Vagina (tissue), 2 donors: ENCODE results near the gene MEIS3. TPM values are rescaled to one million over a fixed set of nuclear protein-coding genes. Genes with fewer than 3 reads are reported as not detected.

Experiments
- DNase-seq, 2 donors: peaks; one replicate each; pipeline ENCODE4 v3.0.0-alpha.2; 2017; ENCODE audit errors: extremely low spot score in 2 of 2
- H3K27ac ChIP-seq: fragments of 200-600 bp; sonication (generic); one replicate; pipeline ENCODE4 v1.5.1; 2019
- H3K27me3 ChIP-seq: fragments of 200-600 bp; sonication (generic); one replicate; pipeline ENCODE4 v1.5.1; 2019
- H3K36me3 ChIP-seq, 2 donors: fragments of 200-600 bp; sonication (generic); one replicate each; pipeline ENCODE4 v1.5.1; 2017 to 2019
- H3K4me1 ChIP-seq: fragments of 200-600 bp; sonication (generic); one replicate; pipeline ENCODE4 v1.5.1; 2019
- H3K4me3 ChIP-seq, 2 donors: fragments of 200-600 bp; sonication (generic); 1 replicate in 1 of 2; 2 replicates in 1 of 2; pipeline ENCODE4 v1.5.1; 2016 to 2019
- H3K9me3 ChIP-seq: fragments of 200-600 bp; sonication (generic); one replicate; pipeline ENCODE4 v1.5.1; 2019
- POLR2A ChIP-seq, 2 donors: fragments of 450-650 bp; IDR thresholded peaks; one replicate each; pipeline ENCODE4 v1.6.1; 2017; ENCODE audit warnings: antibody characterized with exemption in 2 of 2, mild to moderate bottlenecking in 2 of 2, moderate library complexity in 2 of 2
- POLR2AphosphoS5 ChIP-seq, 2 donors: sonication (generic); formaldehyde crosslinking; IDR thresholded peaks; one replicate each; pipeline ENCODE4 v1.9.0; 2017; ENCODE audit warnings: antibody characterized with exemption in 2 of 2, mild to moderate bottlenecking in 2 of 2, low read depth in 1 of 2; ENCODE audit not compliant: insufficient read depth in 1 of 2
- intact Hi-C: fragments of 100-400 bp; cut with DNase I; formaldehyde crosslinking; loops from one replicate; pipeline ENCODE4 v1.15.1; 2023
- total RNA-seq: library from RNA; depleted of rRNA; stranded (reverse); fragments of >200 nt; gene quantifications from one replicate; pipeline ENCODE4 v1.2.3, GENCODE V29; 2016
- TF ChIP-seq, protein P1 (sequence below), 3 experiments: fragments of 450-650 bp in 2 of 3; fragments of 200-600 bp in 1 of 3; sonication (generic) in 1 of 3; IDR thresholded peaks; one replicate each; pipeline ENCODE4 v1.5.1; 2017 to 2019; ENCODE audit warnings: antibody characterized with exemption in 3 of 3, mild to moderate bottlenecking in 2 of 3, moderate library complexity in 2 of 3

Gene MEIS3
- total RNA-seq, 1 donor from 2014 or later = 20.6 TPM

DNA sequence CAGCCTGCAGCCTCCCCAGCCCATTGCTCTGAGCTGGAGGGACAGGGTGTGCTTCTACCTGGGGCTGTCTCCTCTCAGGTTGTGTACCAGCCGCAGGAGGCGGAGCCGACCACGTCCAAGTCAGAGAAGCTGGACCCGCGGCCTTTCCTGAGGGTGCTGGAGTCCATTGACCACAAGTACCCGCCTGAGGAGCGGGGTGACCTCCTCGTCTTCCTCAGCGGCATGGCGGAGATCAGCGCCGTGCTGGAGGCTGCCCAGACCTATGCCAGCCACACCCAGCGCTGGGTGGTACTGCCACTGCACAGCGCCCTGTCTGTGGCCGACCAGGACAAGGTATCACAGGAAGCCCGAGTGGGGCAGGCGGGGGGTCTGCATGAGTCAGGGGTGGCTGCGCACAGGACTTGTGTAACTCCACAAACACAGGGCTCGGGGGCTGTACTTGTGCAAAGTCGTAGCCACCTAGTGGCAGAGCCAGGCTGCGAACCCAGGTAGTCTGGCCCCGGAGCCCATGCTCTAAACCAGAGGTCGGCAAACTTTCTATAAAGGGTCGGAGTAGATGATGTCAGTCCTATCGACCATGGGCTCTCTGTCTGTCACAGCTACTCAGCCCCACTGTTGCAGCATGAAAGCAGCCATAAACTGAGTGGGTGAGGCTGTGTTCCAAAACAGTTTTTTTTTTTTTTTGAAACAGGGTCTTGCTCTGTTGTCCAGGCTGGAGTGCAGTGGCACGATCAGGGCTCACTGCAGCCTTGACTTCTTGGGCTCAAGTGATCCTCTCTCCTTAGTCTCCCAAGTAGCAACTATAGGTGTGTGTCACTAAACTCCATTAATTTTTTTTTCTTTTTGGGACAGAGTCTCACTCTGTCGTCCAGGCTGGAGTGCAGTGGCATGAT is 61.3 kb downstream of the MEIS3 start:
- intact Hi-C loops = no loop called here
- DNase-seq = no peak
- Histone ChIP-seq H3K4me1 (no peaks in the 10 kb centered on the region), H3K9me3 (no peaks in the 10 kb centered on the region), H3K27ac (no peak overlapping the region), H3K36me3 (peaks cover 0 to 93% of the 10 kb centered on the region in 2 donors), H3K4me3 (no peak overlapping the region), H3K27me3 (no peaks in the 10 kb centered on the region)
- TF ChIP-seq POLR2AphosphoS5 (IDR thresholded peaks at IDR 0.05; ENCODE audit: insufficient read depth in 1 of 2, low read depth in 1 of 2) (no peak), POLR2A (IDR thresholded peaks at IDR 0.05) (no peak)
- TF ChIP-seq, protein P1, sequence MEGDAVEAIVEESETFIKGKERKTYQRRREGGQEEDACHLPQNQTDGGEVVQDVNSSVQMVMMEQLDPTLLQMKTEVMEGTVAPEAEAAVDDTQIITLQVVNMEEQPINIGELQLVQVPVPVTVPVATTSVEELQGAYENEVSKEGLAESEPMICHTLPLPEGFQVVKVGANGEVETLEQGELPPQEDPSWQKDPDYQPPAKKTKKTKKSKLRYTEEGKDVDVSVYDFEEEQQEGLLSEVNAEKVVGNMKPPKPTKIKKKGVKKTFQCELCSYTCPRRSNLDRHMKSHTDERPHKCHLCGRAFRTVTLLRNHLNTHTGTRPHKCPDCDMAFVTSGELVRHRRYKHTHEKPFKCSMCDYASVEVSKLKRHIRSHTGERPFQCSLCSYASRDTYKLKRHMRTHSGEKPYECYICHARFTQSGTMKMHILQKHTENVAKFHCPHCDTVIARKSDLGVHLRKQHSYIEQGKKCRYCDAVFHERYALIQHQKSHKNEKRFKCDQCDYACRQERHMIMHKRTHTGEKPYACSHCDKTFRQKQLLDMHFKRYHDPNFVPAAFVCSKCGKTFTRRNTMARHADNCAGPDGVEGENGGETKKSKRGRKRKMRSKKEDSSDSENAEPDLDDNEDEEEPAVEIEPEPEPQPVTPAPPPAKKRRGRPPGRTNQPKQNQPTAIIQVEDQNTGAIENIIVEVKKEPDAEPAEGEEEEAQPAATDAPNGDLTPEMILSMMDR (IDR thresholded peaks at IDR 0.05) = no peak

DNA sequence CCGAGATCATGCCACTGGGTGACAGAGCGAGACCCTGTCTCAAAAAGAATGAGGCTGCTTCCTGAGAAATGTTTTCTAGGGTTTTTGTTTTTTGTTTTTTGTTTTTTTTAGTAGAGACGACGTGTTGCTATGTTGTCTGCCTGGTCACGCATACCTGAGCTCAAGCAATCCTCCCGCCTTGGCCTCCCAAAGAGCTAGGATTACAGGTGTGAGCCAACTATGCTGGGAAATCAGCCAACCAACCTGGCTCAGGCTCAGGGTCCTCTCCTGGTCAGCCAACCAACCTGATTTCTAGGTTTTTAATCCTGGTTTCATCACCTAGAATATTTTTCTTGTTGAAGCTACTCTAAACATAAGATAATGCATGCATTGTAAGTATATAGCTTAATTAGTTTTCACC is 62.4 kb downstream of the MEIS3 start:
- intact Hi-C loops = no loop called here
- Histone ChIP-seq H3K27ac (no peak overlapping the region), H3K9me3 (no peaks in the 10 kb centered on the region), H3K4me1 (no peaks in the 10 kb centered on the region), H3K27me3 (no peaks in the 10 kb centered on the region), H3K4me3 (no peak overlapping the region), H3K36me3 (peaks cover 0 to 88% of the 10 kb centered on the region in 2 donors)
- no peak for DNase-seq
- TF ChIP-seq POLR2AphosphoS5 (IDR thresholded peaks at IDR 0.05; ENCODE audit: insufficient read depth in 1 of 2, low read depth in 1 of 2) = no peak
- no peak for TF ChIP-seq POLR2A (IDR thresholded peaks at IDR 0.05)
- TF ChIP-seq, protein P1 (IDR thresholded peaks at IDR 0.05) = no peak

DNA sequence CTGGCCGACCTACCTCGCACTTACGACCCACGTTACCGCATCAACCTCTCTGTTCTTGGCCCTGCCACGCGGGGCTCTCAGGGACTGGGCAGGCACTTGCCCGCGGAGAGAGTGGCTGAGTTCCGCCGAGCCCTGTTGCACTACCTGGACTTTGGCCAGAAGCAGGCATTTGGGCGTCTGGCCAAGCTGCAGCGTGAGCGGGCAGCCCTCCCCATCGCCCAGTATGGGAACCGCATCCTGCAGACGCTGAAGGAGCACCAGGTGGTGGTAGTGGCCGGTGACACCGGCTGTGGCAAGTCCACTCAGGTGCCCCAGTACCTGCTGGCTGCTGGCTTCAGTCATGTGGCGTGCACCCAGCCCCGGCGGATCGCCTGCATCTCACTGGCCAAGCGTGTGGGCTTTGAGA is 66.0 kb downstream of the MEIS3 start:
- intact Hi-C loops = no loop called here
- no peak overlapping the region for H3K27ac ChIP-seq
- peaks cover 14% of the 10 kb centered on the region for H3K4me1 ChIP-seq

More for the DNA sequence above, 66.0 kb downstream of the MEIS3 start:
- Histone ChIP-seq H3K36me3 (peaks cover 0 to 53% of the 10 kb centered on the region in 2 donors), H3K4me3 (no peak overlapping the region), H3K9me3 (no peaks in the 10 kb centered on the region), H3K27me3 (no peaks in the 10 kb centered on the region)
- no peak for DNase-seq
- TF ChIP-seq, protein P1 (IDR thresholded peaks at IDR 0.05) = no peak
- TF ChIP-seq POLR2A (IDR thresholded peaks at IDR 0.05) = no peak
- no peak for TF ChIP-seq POLR2AphosphoS5 (IDR thresholded peaks at IDR 0.05; ENCODE audit: insufficient read depth in 1 of 2, low read depth in 1 of 2)

Other genes with a start within 250 kb of the MEIS3 start
- gene BBC3, start 188.3 kb downstream of the MEIS3 start, total RNA-seq = 4.7 TPM
- 19.2 TPM for gene CCDC9, start 163.0 kb downstream of the MEIS3 start, total RNA-seq
- 18.9 TPM for gene INAFM1, start 144.6 kb downstream of the MEIS3 start, total RNA-seq
- gene C5AR1, start 109.7 kb downstream of the MEIS3 start, total RNA-seq = 12.5 TPM
- 15.2 TPM for gene C5AR2, start 87.4 kb downstream of the MEIS3 start, total RNA-seq
- 15.2 TPM for gene DHX34, start 70.2 kb downstream of the MEIS3 start, total RNA-seq
- 0.49 TPM for gene SLC8A2, start 52.4 kb upstream of the MEIS3 start, total RNA-seq
- gene KPTN, start 64.7 kb upstream of the MEIS3 start, total RNA-seq = 9.6 TPM
- 108 TPM for gene NAPA, start 95.5 kb upstream of the MEIS3 start, total RNA-seq
- gene ZNF541, start 153.6 kb upstream of the MEIS3 start, total RNA-seq = not detected
- 5.2 TPM for gene BICRA, start 189.6 kb upstream of the MEIS3 start, total RNA-seq